ENCODE data around the gene NCR3LG1.
A peak's percentile ranks its signal among the peaks of the same experiment; 100 is the strongest.
"Not testable (repeated sequence)": the region's sequence is repeated elsewhere in the genome, so short reads cannot be mapped to it uniquely, and the experiment has no call there.

The NCR3LG1 gene

DNA sequence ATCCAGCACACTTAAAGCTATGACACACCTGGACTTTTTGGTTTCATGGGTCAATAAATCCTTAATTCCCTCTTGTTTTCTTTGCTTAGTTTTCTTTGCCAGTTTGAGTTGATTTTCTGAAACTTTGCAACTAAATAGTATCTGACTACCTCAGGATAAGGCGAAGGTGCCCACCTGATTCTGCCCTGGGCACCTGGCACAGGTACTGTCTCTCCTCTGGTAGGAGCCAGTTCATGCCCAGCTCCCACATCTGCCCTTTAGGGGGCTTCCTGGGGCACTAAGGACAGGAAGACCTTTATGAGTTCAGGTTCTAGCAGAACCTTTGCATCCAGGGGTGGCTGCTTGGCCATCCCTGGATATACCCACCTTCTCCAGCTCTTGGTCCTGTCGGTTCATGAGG, 56.4 kb downstream of the NCR3LG1 start:
- DNase-seq (ENCODE audit: insufficient read length, low spot score), result no peak
- FAIRE-seq, result no peak

DNA sequence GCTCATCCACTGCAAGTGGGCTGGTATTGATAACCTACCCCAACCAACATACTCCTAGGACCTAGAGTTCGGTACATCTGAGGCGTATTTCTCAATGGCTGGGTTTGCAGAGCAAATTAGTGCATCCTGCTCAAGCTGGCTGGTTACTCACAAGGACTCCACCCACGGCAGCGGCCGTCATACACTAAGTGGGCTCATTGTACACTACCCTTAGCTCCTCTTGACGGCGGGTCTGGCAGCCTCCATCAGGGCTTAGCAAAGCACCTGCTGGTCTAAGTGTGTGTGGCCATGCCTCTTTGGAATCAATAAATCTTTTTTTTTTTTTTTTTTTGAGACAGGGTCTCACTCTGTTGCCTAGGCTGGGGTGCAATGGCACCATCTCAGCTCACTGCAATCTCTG, 57.0 kb downstream of the NCR3LG1 start:
- no peak for FAIRE-seq
- no peak for DNase-seq (ENCODE audit: insufficient read length, low spot score)

DNA sequence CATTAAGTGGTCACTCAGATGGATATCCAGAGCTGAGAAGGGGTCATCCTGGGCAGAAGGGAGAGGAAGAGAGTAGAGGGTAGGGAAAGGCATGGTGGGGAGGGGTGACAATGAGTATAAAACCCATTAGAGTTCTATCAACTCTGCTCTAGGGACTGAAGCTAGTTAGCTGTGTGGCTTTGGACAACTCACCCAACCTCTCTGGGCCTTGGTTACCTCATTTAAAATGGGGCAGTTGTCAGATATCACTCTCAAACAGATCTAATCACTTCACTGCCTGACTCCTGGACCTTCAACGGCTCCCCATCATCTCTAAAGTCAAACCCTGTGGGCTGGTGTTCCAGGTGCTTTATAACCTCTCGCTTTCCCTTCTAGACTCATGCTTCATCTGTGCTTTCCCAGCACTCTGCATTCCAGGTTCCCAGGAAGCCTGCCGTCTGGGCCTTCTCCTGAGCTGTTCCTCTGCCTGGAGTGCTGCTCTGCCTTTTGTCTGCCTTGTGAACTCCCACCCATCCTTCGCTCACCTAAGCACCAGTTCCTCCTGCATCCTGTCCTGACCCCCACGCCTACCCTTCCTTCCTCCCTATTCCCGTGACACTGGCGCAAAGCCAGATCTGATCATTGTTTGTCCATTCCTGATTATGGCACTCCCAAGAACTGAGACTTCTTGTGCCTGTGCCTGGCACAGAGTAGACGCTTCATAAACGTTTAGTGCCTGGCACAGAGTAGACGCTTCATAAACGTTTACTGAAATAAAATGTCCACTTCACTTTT, 59.2 kb downstream of the NCR3LG1 start:
- DNase-seq (ENCODE audit: insufficient read length, low spot score) (no peak), FAIRE-seq (no peak)

DNA sequence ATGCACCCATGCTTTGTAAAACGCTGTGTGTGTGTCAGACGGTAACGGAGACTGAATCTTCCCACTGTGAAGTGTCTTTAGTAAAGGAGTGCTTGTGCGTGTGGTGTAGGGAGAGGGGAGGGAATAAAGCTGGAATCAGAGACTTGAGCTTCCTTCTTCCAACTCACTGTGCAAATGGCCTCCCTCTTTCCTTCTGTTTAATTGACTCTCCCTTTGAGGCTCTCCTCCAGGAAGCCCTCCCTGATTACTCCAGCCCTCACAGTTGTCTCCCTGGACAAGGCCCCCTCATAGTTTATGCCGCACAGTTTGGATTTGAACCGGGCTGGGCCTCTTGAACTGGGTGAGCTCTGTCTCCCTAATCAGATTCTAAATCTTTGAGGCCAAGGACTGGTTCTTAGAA, 59.8 kb downstream of the NCR3LG1 start:
- DNase-seq (ENCODE audit: insufficient read length, low spot score), result no peak
- FAIRE-seq, result no peak

DNA sequence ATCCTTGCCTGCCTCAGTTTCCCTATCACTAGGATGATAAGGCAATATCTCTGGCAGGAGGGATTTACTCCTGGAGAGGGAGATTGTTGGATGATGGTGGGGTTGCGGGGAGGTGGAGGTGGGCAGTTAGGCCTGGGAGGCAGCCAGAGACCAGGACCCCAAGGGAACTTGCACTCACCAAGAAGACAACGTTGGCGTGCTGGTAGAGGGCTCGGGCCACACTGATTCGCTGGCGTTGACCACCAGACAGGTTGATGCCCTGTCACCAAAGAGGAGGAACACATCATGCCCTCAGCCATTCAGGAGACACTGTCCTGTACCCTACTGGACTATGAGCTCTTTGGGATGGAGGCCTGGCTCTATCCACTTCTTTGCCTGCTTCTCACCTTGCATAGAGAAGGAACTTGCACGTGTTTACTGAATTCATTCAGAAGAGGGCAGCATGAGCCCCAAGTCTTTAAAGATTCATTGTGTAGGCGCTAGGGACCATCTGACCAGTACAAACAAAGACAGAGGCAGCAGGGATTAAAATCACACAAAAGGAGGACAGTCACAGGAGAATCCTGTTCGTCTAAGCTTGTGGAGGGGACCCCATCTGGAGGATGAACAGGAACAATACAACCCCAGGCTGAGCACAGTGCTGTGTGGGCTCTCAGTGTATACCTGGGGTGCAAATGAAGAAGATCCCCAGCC, 61.0 kb downstream of the NCR3LG1 start:
- DNase-seq (ENCODE audit: insufficient read length, low spot score) (no peak), FAIRE-seq (no peak)

DNA sequence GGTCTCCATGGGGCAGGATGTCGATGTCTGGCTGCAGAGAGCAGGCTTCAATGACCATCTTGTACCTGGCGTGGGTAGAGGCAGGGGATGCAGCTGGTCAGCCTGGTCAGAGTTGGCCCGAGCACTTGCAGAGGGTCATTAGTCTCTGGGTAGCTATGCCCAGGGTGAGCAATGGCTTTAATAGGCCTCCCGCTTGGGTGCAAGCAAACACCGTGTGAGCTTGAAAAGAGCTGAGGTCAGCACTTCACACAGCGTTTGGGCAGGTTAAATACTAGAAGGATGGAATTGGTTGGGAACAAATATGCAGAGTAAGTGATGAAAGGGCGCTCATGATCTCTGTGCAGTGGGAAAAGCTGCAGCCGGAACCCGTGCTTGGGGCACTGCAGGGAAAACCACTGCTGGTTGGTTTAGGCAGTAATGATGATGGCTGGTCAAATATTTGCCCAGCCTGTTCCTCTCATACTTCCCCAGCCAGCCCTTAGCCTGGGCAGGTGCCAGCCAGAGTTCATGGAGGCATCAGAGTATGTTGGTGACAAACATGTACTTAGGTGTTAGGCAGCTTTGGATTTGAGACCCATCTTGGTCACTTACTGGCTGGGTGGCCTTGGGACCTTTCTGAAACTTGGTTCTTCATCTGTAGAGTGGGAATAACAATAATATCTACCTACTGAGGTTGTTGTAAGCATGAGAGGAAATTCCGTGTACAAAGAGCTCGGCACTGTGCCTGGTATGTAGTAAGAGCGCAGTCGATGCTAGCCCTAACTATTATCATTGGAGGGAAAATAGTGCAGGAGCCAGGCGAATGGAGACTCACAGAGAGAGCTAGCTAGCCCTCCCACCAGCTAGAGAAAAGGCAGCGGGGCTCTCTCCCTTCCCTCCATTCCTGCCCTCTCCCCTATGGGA, 62.1 kb downstream of the NCR3LG1 start:
- DNase-seq (ENCODE audit: insufficient read length, low spot score), result no peak
- no peak for FAIRE-seq

DNA sequence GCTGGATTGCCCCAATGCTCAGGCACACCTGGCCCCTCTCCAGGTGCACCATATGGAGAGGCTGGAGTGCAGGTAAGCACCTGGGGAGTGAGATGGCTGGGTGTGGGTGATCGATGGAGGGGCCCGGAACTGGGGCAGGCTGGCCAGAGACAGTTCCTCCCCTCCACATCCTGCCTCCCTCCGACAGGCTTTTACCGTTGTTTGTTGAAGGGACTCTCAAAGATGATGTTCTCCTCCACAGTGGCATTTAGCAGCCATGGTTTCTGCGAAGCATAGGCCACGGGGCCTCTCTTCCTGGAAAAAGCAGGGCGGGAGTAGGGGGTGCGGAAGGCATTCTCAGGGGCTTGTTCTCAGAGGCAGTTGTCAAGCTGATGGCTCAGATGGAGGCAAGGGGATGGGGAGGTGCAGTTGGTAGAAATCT, 62.7 kb downstream of the NCR3LG1 start:
- no peak for DNase-seq (ENCODE audit: insufficient read length, low spot score)
- no peak for FAIRE-seq

DNA sequence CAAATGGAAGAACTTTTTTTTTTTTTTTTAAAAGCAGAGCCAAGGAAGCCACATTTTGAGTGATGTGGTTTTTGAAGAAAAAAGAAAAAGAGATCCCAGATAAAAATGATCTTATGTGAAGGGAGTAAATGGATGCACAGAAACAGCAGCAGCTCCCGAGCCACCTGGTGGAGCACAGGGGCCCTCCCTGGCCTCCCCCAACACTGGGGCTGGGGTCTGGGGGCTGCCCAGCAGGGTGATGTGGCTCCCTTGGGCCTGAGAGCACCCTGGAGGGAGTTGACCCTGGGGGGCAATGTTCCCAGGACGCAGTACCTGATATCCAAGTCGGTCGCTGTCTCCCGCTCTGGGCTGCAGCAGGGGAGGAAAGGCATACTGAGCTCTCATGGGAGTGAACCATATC, 63.4 kb downstream of the NCR3LG1 start:
- no peak for DNase-seq (ENCODE audit: insufficient read length, low spot score)
- no peak for FAIRE-seq

DNA sequence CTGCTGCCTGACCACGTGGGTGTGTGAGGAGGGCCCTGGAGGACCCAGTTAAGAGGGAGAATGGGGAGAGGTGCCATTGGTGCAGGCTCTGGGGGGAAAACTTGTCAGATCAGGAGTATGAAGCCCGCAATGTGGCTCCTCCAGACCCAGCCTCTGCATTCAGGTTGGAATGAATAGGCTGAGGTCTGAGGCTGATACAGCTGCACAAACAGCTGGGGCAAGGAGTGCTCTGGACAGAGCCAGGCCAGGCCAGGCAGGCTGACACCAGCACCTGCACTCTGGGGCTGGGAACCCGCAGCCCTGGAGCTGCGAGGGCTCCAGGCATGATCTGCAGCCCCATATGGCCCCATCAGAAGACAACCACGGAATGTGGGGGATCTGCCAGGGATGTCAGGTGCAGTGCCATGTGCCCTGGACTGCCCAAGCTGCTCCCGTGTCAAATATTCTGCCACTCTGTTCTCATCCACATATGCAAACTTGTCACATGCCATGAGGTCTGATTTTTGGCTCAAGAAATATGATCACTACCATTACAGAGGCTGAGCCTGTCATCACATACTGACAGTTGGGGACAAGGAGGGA, 64.0 kb downstream of the NCR3LG1 start:
- DNase-seq (ENCODE audit: insufficient read length, low spot score), result no peak
- FAIRE-seq, result no peak

DNA sequence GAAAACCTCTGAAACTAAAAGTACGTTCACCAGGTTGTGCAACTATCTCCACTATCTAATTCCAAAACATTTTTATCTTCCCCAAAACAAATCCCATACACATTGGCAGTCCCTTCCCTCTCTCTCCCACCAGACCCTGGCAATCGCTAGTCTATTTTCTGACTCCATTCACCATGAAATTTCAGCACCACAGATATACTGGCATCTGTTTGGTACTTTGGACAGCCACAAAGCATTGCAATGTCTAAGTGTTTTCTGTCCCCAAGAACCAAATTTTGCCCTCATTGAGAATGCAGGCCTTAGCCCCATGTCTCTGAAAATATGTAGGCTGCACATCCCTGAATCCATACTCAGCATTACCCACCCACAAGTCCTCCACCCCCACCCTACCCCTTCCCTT, 64.9 kb downstream of the NCR3LG1 start:
- FAIRE-seq (no peak), DNase-seq (ENCODE audit: insufficient read length, low spot score) (no peak)

DNA sequence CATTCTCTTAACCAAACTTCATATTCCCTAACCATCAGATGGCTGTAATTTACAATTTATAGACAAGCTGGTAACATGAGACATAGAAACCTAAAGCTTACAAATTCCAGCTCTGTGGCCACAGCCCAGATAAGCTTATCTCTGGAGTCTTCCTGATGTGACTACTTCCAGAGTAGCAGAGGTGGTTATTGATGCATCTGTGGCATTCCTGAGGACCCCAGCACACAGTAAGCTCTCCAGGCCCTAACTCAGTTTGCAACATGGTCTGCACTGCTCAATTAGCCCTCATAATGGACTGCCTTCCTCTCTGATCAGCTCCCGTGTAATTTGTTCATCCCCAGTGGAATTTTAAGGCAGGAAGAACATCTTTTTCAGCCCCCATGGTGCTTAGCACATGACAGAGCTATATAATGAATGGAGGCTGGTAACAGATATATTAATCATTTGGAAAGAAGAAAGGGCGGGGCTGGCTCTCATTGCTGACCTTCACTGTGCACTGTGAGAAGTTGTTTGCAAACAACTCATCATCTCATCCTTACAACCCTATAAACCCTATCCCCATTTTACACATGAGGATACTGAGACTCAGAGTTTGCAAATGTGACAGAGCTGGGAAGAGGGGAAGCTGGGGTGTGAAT, 67.0 kb downstream of the NCR3LG1 start:
- DNase-seq (ENCODE audit: insufficient read length, low spot score) (no peak), FAIRE-seq (no peak)

DNA sequence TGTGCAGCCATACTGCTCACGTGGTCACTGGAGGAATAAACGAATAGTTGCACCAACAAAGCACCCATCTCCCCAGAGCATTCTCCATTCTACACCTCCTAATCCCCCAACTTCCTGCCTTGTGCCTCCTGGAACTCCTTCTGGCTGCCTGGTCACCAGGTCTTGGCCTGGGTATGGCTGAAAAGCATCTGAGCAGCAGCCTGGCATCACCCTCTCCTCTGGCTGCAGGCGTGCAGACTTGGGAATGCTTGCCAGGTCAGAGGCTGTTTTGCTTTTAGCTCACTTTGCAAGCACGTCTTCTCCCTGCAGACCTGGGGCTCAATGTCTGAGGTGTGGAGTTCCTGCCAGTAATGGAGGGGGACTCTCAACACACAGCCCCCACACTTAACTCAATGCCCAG, 70.2 kb downstream of the NCR3LG1 start:
- FAIRE-seq, result peak; percentile 38
- DNase-seq (ENCODE audit: insufficient read length, low spot score), result no peak

DNA sequence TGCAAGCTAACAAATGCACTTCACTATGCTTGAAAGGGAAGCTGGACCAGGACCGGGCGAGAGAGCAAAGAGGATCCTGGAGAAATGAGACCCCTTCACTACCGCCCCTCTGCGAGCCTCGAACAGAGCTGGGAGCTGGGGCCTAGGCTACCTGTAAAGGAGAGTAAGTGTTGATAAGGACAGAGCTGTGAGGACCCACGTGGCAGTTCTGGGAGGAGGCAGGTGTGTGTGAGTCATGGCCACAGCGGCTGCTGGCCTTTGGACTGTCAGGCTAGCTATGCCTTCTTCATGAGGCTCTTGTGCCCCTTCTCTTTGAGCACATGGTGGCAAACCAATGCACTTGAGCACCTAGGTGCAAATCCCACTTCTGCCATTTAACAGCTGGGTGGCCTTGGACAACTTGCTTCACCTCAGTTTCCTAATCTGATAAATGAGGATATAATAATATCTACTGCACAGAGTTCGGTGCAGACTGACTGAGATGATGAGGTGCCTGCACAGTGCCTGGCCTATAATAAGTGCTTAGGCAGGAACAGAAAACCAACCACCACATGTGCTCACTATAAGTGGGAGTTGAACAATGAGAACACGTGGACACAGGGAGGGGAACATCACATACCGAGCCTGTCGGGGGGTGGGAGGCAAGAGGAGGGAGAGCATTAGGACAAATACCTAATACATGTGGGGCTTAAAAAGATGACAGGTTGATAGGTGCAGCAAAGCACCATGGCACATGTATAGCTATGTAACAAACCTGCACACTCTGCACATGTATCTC, 72.1 kb downstream of the NCR3LG1 start:
- no peak for DNase-seq (ENCODE audit: insufficient read length, low spot score)
- no peak for FAIRE-seq

DNA sequence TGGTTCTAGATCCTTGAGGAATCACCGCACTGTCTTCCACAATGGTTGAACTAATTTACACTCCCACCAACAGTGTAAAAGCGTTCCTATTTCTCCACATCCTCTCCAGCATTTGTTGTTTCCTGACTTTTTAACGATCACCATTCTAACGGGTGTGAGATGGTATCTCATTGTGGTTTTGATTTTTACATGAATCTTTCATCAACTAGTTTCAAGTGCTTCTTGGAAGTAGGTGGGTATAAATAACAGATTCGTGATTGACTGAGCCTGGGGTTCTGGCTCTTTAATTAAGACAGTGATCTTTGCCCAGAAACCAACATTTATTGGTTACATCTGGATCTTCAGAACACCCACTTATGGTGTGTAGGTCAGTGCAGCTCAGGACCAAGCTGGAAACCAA, 74.6 kb downstream of the NCR3LG1 start:
- DNase-seq (ENCODE audit: insufficient read length, low spot score); FAIRE-seq: not testable (repeated sequence)
